ENCODE results near the gene UAP1L1. TPM values are rescaled to one million over a fixed set of nuclear protein-coding genes. Genes with fewer than 3 reads are reported as not detected.

The UAP1L1 gene
- total and polyA plus RNA-seq, 9 of the 15 experiments (the other 6 are each of a cell fraction or from before 2014, with no cell fraction given): 0.20 to 8.6 (median 3.7) TPM

DNA sequence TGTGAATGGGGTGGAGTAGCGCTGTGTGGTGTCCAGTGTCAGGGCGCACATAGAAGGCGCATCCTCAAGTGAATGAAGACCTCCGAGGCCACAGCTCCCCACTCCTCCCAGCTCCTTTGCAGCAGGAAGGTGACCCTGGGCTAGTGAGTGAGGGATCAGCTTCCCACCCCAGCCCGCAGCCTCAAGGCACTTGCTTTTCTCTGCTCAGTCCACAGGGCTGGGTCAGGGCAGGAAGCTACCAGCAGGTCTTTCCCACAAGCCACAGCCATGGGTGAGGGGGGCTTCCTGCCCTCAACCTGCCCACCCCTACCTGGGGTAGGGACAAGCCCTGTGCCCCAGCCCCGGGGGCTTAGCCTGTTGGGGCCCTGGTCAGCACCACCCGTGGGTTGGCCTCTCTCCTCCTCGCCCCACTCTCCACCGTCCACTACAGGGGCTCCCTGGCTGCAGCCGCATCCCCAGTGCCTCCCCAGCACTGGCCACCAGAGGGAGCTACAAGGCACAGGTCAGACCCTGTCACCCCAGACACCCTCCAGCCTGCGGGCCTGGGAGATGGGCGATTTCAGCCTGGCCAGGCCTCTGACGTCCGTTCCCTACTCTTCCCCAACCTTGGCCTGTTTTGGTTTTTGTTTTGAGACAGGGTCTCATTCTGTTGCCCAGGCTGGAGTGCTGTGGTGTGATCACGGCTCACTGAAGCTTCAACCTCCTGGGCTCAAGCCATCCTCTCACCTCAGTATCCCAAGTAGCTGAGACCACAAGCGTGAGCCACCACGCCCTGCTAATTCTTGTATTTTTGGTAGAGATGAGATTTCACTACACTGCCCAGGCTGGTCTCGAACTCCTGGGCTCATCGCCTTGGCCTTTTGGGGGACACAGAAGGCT, 48.0 kb upstream of the UAP1L1 start (continued):
- TF ChIP-seq, protein P1, sequence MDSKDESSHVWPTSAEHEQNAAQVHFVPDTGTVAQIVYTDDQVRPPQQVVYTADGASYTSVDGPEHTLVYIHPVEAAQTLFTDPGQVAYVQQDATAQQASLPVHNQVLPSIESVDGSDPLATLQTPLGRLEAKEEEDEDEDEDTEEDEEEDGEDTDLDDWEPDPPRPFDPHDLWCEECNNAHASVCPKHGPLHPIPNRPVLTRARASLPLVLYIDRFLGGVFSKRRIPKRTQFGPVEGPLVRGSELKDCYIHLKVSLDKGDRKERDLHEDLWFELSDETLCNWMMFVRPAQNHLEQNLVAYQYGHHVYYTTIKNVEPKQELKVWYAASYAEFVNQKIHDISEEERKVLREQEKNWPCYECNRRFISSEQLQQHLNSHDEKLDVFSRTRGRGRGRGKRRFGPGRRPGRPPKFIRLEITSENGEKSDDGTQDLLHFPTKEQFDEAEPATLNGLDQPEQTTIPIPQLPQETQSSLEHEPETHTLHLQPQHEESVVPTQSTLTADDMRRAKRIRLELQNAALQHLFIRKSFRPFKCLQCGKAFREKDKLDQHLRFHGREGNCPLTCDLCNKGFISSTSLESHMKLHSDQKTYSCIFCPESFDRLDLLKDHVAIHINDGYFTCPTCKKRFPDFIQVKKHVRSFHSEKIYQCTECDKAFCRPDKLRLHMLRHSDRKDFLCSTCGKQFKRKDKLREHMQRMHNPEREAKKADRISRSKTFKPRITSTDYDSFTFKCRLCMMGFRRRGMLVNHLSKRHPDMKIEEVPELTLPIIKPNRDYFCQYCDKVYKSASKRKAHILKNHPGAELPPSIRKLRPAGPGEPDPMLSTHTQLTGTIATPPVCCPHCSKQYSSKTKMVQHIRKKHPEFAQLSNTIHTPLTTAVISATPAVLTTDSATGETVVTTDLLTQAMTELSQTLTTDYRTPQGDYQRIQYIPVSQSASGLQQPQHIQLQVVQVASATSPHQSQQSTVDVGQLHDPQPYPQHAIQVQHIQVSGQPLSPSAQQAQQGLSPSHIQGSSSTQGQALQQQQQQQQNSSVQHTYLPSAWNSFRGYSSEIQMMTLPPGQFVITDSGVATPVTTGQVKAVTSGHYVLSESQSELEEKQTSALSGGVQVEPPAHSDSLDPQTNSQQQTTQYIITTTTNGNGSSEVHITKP (IDR thresholded peaks at IDR 0.05; ENCODE audit: partially characterized antibody): no peak
- TF ChIP-seq ZBED1 (IDR thresholded peaks at IDR 0.05): no peak
- TF ChIP-seq ZNF324 (CRISPR knock-in tag; IDR thresholded peaks at IDR 0.05): no peak
- TF ChIP-seq ZNF274 (IDR thresholded peaks at IDR 0.05; ENCODE audit: borderline replicate concordance, low read depth, low read length): no peak
- no peak for TF ChIP-seq RUNX1 (IDR thresholded peaks at IDR 0.05; ENCODE audit: low read depth)
- TF ChIP-seq ETV6 (IDR thresholded peaks at IDR 0.05; ENCODE audit: borderline replicate concordance in 1 of 2, low read depth in 2 of 2, low read length in 1 of 2): no peak
- TF ChIP-seq ETV6 (CRISPR knock-in tag; IDR thresholded peaks at IDR 0.05; ENCODE audit: borderline replicate concordance): no peak
- TF ChIP-seq ATF1 (CRISPR knock-in tag; IDR thresholded peaks at IDR 0.05): no peak
- peak; percentile 28; the same call in 1 of the 2 replicates for TF ChIP-seq ATF1 (tag; IDR thresholded peaks at IDR 0.05)
- TF ChIP-seq, protein P2, sequence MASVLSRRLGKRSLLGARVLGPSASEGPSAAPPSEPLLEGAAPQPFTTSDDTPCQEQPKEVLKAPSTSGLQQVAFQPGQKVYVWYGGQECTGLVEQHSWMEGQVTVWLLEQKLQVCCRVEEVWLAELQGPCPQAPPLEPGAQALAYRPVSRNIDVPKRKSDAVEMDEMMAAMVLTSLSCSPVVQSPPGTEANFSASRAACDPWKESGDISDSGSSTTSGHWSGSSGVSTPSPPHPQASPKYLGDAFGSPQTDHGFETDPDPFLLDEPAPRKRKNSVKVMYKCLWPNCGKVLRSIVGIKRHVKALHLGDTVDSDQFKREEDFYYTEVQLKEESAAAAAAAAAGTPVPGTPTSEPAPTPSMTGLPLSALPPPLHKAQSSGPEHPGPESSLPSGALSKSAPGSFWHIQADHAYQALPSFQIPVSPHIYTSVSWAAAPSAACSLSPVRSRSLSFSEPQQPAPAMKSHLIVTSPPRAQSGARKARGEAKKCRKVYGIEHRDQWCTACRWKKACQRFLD (CRISPR knock-in tag; IDR thresholded peaks at IDR 0.05): no peak
- no peak for TF ChIP-seq HDAC2 (IDR thresholded peaks at IDR 0.05)
- TF ChIP-seq CAMTA2 (CRISPR knock-in tag; conservative IDR thresholded peaks at IDR 0.05): no peak
- no peak for TF ChIP-seq NFRKB (IDR thresholded peaks at IDR 0.05; ENCODE audit: low read depth)
- no peak for TF ChIP-seq ZNF780A (CRISPR knock-in tag; IDR thresholded peaks at IDR 0.05)
- no peak for TF ChIP-seq ZNF282 (CRISPR knock-in tag; IDR thresholded peaks at IDR 0.05)
- TF ChIP-seq ZNF79 (CRISPR knock-in tag; IDR thresholded peaks at IDR 0.05; ENCODE audit: low read depth): no peak
- TF ChIP-seq, protein P3, sequence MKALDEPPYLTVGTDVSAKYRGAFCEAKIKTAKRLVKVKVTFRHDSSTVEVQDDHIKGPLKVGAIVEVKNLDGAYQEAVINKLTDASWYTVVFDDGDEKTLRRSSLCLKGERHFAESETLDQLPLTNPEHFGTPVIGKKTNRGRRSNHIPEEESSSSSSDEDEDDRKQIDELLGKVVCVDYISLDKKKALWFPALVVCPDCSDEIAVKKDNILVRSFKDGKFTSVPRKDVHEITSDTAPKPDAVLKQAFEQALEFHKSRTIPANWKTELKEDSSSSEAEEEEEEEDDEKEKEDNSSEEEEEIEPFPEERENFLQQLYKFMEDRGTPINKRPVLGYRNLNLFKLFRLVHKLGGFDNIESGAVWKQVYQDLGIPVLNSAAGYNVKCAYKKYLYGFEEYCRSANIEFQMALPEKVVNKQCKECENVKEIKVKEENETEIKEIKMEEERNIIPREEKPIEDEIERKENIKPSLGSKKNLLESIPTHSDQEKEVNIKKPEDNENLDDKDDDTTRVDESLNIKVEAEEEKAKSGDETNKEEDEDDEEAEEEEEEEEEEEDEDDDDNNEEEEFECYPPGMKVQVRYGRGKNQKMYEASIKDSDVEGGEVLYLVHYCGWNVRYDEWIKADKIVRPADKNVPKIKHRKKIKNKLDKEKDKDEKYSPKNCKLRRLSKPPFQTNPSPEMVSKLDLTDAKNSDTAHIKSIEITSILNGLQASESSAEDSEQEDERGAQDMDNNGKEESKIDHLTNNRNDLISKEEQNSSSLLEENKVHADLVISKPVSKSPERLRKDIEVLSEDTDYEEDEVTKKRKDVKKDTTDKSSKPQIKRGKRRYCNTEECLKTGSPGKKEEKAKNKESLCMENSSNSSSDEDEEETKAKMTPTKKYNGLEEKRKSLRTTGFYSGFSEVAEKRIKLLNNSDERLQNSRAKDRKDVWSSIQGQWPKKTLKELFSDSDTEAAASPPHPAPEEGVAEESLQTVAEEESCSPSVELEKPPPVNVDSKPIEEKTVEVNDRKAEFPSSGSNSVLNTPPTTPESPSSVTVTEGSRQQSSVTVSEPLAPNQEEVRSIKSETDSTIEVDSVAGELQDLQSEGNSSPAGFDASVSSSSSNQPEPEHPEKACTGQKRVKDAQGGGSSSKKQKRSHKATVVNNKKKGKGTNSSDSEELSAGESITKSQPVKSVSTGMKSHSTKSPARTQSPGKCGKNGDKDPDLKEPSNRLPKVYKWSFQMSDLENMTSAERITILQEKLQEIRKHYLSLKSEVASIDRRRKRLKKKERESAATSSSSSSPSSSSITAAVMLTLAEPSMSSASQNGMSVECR (CRISPR knock-in tag; IDR thresholded peaks at IDR 0.05): no peak; the same call in none of the 2 replicates

All from K562 (cell line).